Erythroblast (primary cell): ENCODE results near the gene ZNF487.
"Not testable (repeated sequence)": the region's sequence is repeated elsewhere in the genome, so short reads cannot be mapped to it uniquely, and the experiment has no call there.

ENCODE experiments used
- DNase-seq, 2 experiments: peaks; one replicate each; lab custom pipeline; 2025; lab: John Stamatoyannopoulos, UW
- GATA1 ChIP-seq: IDR thresholded peaks from 2 replicates; pipeline ENCODE4 v1.6.1; 2011; ENCODE audit warnings: low read depth, mild to moderate bottlenecking, control low read depth, low read length, moderate library complexity
- POLR2A ChIP-seq: IDR thresholded peaks from 2 replicates; pipeline ENCODE4 v1.6.1; 2011; ENCODE audit warnings: mild to moderate bottlenecking, low read length

ZNF487 gene

DNA sequence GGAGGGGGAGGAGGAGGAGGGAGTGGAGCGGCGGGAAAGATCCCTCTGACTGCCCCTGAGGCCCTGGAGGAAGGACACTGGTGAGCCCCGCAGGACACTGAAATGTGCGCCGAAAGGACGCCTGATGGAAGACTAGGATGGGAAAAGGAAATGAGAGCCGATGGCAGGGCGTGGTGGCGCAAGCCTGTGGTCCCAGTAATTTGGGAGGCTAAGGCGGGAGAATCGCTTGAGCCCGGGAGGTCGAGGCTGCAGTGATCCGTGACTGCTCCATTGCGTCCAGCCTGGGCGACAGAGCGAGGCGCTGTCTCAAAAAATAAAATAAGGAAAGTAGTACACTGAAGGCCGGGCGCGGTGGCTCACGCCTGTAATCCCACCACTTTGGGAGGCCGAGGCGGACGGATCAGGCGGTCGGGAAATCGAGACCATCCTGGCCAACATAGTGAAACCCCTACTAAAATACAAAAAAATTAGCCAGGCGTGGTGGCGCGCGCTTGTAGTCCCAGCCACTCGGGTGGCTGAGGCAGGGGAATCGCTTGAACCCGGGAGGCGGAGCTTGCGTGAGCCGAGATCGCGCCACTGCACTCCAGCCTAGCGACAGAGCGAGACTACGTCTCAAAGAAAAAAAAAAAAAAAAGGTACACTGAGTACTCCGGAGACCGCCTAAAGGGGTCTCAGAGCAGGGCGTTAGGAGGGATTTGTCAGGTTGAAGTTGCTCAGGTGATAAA lies 27.4 kb upstream of the ZNF487 start:
- TF ChIP-seq GATA1 (no peak), POLR2A (peak; percentile 68)
- DNase-seq: peak; percentile 71 to 72

DNA sequence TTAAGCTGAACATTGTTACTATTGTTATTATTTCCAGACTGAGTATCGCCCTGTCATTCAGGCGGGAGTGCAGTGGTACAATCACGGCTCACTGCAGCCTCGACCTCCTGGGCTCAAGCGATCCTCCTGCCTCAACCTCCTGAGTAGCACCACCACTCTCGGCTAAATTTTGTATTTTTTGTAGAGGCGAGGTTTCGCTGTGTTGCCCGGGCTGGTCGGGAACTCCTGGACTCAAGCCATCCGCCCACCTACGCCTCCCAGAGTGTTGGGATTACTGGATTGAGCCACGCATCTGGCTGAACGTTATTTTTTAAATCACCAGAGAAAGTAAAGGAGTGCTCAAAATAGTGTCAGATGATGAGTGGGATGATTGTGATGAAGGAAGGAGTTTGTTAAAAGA lies 26.6 kb upstream of the ZNF487 start:
- no peak for TF ChIP-seq GATA1
- no peak for TF ChIP-seq POLR2A
- no peak for DNase-seq

DNA sequence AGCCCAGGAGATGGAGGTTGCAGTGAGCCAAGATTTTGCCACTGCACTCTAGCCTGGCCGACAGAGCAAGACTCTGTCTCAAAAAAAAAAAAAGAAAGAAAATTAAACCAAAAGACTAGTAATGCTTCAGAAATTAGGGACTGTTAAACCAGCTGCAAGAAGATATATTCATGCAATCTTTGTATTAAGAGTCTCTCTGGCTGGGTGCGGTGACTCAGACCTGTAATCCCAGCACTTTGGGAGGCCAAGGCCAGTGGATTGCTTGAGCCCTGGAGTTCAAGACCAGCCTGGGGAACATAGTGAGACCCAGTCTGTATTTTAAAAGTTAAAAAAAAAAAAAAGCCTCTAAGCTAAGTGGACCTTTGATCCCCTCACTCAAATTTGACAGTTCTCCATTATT lies 25.4 kb upstream of the ZNF487 start:
- TF ChIP-seq GATA1 (no peak), POLR2A (no peak)
- no peak for DNase-seq

DNA sequence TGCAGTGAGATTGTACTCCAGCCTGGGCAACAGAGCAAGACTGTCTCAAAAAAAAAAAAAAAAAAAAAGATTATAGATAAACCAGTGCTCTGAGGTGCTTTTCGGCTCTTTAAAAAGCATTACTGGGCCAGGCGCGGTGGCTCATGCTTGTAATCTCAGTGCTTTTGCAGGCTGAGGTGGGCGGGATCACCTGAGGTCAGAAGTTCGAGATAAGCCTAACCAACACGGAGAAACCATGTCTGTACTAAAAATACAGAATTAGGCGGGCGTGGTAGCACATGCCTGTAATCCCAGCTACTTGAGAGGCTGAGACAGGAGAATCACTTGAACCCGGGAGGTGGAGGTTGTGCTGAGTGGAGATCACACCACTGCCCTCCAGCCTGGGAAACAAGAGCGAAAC lies 21.4 kb upstream of the ZNF487 start:
- no peak for TF ChIP-seq POLR2A
- TF ChIP-seq GATA1: no peak
- DNase-seq: peak; percentile 74 to 78

DNA sequence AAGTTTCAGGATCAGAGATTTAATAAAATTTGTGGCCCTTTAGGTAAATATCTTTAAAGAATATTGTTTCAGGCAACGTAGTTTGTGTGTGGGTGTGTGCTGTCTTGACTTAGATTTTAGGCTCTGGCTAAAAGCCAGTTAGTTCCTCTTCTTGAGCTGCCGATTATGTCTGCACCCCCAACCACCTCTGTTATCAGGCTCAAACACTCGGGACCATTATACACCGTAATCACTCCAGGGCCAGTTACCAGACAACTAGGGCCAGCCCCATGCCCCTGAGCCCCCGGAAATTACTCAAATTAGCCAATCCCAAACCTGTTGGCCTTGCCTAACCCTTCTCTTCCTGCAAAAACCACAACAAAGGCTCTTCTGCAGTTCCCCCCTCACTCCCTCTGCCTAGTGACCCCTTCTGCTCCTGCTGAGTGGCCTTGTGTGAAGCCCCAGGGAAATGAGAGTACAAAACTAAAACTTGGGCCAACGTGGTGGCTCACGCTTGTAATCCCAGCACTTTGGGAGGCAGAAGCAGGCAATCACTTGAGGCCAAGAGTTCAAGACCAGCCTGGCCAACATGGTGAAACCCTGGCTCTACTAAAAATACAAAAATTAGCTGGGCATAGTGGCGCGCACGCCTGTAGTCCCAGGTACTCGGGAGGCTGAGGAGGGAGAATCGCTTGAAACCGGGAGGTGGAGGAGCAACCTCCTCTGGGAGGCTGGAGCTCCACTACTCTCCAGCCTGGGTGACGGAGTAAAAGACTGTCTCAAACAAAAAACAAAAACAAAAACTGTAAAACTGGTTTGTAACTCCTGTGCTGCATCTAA lies 18.8 kb upstream of the ZNF487 start:
- TF ChIP-seq GATA1 (peak; percentile 82), POLR2A (peak; percentile 33)
- peak; percentile 96 to 99 for DNase-seq

DNA sequence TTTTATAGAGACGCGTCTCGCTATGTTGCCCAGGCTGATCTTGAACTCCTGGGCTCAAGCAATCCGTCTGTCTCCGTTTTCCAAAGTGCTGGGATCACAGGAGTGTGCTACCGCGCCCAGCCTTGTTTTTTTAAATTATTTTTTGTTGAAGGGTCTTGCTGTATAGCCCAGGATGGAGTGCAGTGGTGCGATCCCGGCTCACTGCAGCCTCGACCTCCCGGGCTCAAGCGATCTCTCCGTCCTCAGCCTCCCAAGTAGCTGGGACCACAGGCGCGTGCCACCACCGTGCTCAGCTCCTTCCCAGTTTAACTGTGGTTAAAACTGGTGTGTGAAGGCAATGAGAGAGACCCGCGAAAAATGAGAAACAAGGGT lies 16.9 kb upstream of the ZNF487 start:
- no peak for TF ChIP-seq GATA1
- no peak for TF ChIP-seq POLR2A
- no peak for DNase-seq

DNA sequence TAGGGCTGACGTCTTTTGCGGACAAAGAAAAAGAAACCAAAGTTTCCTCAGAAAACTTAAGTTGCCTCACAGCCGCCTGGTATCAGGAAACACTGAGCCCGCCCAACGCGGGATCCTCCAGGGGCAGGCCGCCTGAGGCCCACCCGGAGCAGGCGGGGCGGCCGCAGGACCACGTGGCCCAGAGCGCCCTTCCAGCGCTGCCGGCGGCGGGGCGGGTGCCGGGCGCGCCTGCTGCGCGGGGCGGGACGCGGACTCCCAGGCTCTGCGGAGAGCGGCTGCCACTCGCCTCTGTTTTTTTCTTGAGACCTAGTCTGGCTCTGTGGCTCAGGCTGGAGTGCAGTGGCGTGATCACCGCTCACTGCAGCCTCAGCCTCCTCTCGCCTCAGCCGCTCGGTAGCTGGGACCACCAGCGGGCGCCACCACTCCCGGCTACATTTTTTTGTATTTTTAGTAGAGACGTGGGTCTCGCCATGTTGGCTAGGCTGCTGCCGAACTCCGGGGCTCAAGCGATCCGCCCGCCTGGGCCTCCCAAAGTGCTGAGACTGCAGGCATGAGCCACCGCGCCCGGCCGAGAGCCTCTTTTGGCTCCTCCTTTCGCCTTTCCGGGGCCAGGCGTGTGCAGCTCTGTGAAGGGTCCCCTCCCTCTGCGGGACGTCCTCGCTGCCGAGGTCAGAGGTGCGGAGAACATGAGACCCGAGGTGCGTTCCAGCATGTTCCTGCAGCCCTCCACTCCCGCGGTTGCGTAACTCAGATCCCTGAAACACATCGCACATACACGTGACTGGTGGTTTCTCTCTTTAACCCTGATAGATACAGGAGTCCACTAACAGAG lies 16.3 kb upstream of the ZNF487 start:
- TF ChIP-seq POLR2A (peak; percentile 83), GATA1 (no peak)

DNA sequence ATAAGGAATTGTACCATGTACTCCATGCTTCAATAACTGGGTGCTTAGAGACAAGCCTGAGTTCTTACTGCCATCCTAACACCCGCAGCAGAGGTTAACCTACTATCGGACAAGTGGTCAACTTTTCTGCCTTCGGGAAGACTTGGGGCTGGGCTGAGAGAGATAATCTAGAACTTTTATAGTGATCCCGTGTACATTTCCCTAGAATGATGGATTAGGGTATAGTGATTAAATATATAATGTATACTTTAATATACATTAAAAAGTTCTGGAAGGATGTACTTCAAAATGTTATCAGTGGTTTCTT lies 15.8 kb upstream of the ZNF487 start:
- no peak for TF ChIP-seq POLR2A
- no peak for TF ChIP-seq GATA1
- DNase-seq: no peak

More for the DNA sequence above, 16.3 kb upstream of the ZNF487 start:
- DNase-seq: peak; percentile 91 to 94

DNA sequence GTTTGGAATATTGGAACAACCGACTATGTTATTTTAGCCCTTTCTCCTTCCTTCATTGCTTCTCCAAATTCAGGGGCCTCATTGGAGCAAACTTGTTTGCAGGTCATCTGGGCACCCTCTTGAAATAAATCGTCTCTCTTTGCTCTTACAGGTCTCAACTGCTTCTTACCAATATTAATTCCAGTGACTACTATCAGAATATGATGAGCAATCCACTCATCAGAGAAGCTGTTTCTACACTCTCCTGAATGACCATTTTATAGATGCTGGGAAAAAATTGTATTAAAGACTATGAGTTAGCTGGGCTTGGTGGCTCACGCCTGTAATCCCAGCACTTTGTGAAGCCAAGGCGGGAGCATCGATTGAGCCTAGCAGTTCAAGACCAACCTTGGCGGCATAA lies 15.4 kb upstream of the ZNF487 start:
- no peak for DNase-seq
- TF ChIP-seq POLR2A: no peak
- TF ChIP-seq GATA1: no peak

DNA sequence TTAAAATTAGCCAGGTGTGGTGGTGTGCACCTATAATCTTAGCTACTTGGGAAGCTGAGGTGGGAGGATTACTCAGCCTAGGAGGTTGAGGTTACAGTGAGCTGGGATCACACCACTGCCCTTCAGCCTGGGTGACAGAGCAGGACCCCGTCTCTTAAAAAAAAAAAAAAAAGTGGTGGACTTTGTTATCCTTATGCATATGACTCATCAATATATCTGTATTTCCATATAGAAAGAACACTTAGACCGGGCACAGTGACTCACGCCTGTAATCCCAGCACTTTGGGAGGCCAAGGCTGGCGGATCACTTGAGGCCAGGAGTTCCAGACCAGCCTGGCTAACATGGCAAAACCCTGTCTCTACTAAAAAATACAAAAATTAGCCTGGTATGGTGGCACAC lies 15.0 kb upstream of the ZNF487 start:
- peak in 1 of 2 experiments; percentile 47 for DNase-seq

DNA sequence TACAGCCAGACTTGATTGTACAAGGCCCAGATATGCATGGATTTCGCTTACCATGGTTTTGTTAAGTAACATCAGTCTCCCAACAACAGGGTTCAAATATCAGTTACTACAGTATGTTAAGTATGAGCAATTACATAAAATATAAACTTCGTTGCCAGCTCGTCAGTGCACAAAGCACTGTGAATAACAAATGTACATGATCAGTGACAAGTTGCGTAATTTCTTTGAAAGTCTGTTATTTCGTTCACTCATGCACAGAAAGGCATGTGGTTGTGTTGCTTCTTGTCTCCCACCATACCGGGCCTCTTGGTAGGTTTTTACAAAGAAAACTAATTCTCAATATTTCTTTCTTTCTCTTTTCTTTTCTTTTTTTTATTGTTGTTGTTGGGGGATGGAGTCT lies 12.5 kb upstream of the ZNF487 start:
- TF ChIP-seq POLR2A (no peak), GATA1 (no peak)
- DNase-seq: no peak

DNA sequence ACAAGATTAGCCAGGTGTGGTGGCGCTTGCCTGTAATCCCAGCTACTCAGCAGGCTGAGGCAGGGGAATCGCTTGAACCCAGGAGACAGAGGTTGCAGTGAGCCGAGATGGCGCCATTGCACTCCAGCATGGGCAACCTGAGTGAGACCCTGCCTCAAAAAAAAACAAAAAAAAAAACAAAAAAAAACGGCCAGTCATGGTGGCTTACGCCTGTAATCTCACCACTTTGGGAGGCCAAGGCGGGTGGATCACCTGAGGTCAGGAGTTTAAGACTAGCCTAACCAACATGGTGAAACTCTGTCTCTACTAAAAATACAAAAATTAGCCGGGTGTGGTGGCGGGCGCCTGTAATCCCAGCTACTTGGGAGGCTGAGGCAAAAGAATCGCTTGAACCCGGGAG lies 10.4 kb upstream of the ZNF487 start:
- not testable (repeated sequence) for DNase-seq

DNA sequence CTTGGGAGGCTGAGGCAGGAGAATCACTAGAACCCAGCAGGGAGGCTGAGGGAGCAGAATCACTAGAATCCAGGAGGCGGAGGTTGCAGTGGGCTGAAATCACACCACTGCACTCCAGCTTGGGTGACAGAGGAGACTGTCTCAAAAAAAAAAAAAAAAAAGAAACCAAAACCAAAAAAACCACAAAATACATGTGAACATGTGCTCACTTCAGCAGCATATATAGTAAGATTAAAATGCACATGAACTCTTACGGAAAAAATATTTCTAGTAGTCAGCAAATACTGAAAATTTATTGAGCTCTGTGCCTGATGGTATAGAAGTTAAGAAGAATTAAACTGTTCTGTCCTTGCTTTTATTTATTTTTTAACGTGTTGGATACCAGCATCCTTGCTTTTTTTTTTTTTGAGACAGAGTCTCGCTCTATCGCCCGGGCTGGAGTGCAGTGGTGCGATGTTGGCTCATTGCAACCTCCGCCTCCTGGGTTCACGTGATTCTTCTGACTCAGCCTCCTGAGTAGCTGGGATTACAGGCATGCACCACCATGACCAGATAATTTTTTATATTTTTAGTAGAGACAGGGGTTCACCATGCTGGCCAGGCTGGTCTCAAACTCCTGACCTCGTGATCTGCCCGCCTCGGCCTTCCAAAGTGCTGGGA lies 9.6 kb upstream of the ZNF487 start:
- no peak for DNase-seq
- TF ChIP-seq POLR2A: no peak
- TF ChIP-seq GATA1: no peak
